ENCODE data around the gene ZC3H7A. TPM values are rescaled to one million over a fixed set of nuclear protein-coding genes. Genes with fewer than 3 reads are reported as not detected.

The ZC3H7A gene
- total RNA-seq, 1 experiment from 2014 or later, result 43.1 TPM

DNA sequence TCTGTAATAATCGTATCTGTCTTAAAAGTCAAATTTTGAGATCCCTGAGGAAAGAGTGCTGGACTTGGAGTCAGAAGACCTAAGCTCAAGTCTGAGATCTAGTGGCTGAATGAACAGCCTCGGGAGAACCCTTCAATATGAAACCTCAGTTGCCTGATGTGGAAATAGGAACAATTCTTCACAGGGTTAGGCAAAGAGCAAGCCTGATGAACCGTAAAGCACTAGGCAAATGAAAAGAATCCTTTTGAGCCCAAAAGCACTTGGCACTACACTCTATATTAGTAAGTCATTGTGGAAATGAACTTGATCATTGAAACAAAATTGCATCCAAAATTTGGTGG lies 74.6 kb downstream of the ZC3H7A start:
- no peaks in the 10 kb centered on the region for H3K23me2 ChIP-seq (ENCODE audit: insufficient read length, low read depth, low read length, poor library complexity, severe bottlenecking)
- H3K18ac ChIP-seq (ENCODE audit: insufficient read length, low read depth, low read length), result no peak overlapping the region
- H3K4me1 ChIP-seq (ENCODE audit: insufficient read depth, low read length), result no peaks in the 10 kb centered on the region
- no peak overlapping the region for H3K14ac ChIP-seq (ENCODE audit: insufficient read depth, low read length)
- TF ChIP-seq, protein P1, sequence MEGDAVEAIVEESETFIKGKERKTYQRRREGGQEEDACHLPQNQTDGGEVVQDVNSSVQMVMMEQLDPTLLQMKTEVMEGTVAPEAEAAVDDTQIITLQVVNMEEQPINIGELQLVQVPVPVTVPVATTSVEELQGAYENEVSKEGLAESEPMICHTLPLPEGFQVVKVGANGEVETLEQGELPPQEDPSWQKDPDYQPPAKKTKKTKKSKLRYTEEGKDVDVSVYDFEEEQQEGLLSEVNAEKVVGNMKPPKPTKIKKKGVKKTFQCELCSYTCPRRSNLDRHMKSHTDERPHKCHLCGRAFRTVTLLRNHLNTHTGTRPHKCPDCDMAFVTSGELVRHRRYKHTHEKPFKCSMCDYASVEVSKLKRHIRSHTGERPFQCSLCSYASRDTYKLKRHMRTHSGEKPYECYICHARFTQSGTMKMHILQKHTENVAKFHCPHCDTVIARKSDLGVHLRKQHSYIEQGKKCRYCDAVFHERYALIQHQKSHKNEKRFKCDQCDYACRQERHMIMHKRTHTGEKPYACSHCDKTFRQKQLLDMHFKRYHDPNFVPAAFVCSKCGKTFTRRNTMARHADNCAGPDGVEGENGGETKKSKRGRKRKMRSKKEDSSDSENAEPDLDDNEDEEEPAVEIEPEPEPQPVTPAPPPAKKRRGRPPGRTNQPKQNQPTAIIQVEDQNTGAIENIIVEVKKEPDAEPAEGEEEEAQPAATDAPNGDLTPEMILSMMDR (conservative IDR thresholded peaks at IDR 0.05), result no peak
- H3K4me2 ChIP-seq (ENCODE audit: insufficient read depth, insufficient read length, low read length), result no peak overlapping the region
- H3K79me1 ChIP-seq (ENCODE audit: insufficient read depth, low read depth, low read length, poor library complexity, severe bottlenecking), result no peaks in the 10 kb centered on the region
- no peak overlapping the region for H3K4ac ChIP-seq (ENCODE audit: low read depth, low read length)
- no peak overlapping the region for H2BK120ac ChIP-seq (ENCODE audit: low read depth, low read length, poor library complexity, severe bottlenecking)
- no peak overlapping the region for H3K23ac ChIP-seq (ENCODE audit: insufficient read length, low read depth, low read length)
- no peaks in the 10 kb centered on the region; a peak in 1 of 4 replicates for H3K4me1 Mint-ChIP-seq
- no peak overlapping the region for H3K56ac ChIP-seq (ENCODE audit: insufficient read length, low read depth, low read length)
- no peaks in the 10 kb centered on the region for H3K79me2 ChIP-seq (ENCODE audit: insufficient read depth, low read length)
- no peak overlapping the region for H3K9ac ChIP-seq (ENCODE audit: extremely low read depth, insufficient read length, low read length)
- H2BK12ac ChIP-seq (ENCODE audit: insufficient read length, low read depth, low read length), result no peak overlapping the region
- H4K91ac ChIP-seq (ENCODE audit: insufficient read length, low read depth, low read length), result no peak overlapping the region
- no peaks in the 10 kb centered on the region for H3K27me3 Mint-ChIP-seq (ENCODE audit: low read depth)
- H2BK5ac ChIP-seq (ENCODE audit: insufficient read length, low read length), result no peak overlapping the region
- DNase-seq, result no peak
- no peaks in the 10 kb centered on the region for H4K20me1 ChIP-seq (ENCODE audit: control insufficient read depth, insufficient read depth, insufficient read length)
- no peaks in the 10 kb centered on the region for H3K27me3 ChIP-seq (ENCODE audit: insufficient read depth, low read length)
- H2BK20ac ChIP-seq (ENCODE audit: low read depth, low read length, poor library complexity, severe bottlenecking), result no peak overlapping the region
- H2AK5ac ChIP-seq (ENCODE audit: insufficient read length, low read length), result no peak overlapping the region
- H3K9me3 ChIP-seq (ENCODE audit: control insufficient read depth, low read depth, low read length), result no peaks in the 10 kb centered on the region
- no peak overlapping the region for H4K5ac ChIP-seq (ENCODE audit: insufficient read length, low read depth, low read length)
- H2BK15ac ChIP-seq (ENCODE audit: low read depth, low read length), result no peak overlapping the region
- H2AFZ ChIP-seq (ENCODE audit: low read length), result no peak overlapping the region
- H3K27ac ChIP-seq (ENCODE audit: insufficient read length, low read depth, low read length), result no peak overlapping the region
- no peak overlapping the region for H4K8ac ChIP-seq (replicated peaks; ENCODE audit: insufficient read length, low read depth, low read length)
- no peak overlapping the region for H3K4me3 Mint-ChIP-seq
- no peaks in the 10 kb centered on the region for H3K9me3 Mint-ChIP-seq
- H3K36me3 Mint-ChIP-seq (ENCODE audit: insufficient read depth in 1 of 3, low read depth in 3 of 3), result peaks cover 4 to 33% (median 23%) of the 10 kb centered on the region in 3 experiments; a peak in 6 of 7 replicates
- WGBS (ENCODE audit: extremely low coverage, insufficient read length, low lambda C conversion rate), result no CpG with 5 or more reads among the region's 3 CpGs
- peak overlapping the region in 1 of 3 experiments; percentile 5; a peak in 1 of 7 replicates for H3K27ac Mint-ChIP-seq
- no peak overlapping the region for H3T11ph ChIP-seq (ENCODE audit: low read length)
